Endometrium (tissue), 2 donors: Measurements from ENCODE around the gene MYO15A.

ENCODE experiments used
- FAIRE-seq: peaks from 2 replicates; lab custom pipeline; 2012; peaks lifted over from hg19 to GRCh38; lab: Jason Lieb, UNC
- donor health status: control.
- donor health status: control.

MYO15A gene

DNA sequence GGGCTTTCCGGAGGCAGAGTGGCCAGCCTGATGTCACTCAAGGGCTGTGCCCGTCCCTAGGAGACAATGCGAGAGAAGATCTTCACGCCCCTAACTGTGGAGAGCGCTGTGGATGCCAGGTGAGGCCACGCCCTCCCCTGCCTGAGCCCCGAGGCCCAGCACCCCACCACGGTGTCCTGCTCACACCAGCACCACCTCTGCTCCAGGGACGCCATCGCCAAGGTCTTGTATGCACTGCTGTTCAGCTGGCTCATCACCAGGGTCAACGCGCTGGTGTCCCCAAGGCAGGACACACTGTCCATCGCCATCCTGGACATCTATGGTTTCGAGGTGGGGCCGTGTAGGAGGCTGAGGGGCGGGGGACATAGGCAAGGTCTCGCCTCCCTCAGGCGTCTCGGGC, 27.8 kb downstream of the MYO15A start:
- no peak for FAIRE-seq

DNA sequence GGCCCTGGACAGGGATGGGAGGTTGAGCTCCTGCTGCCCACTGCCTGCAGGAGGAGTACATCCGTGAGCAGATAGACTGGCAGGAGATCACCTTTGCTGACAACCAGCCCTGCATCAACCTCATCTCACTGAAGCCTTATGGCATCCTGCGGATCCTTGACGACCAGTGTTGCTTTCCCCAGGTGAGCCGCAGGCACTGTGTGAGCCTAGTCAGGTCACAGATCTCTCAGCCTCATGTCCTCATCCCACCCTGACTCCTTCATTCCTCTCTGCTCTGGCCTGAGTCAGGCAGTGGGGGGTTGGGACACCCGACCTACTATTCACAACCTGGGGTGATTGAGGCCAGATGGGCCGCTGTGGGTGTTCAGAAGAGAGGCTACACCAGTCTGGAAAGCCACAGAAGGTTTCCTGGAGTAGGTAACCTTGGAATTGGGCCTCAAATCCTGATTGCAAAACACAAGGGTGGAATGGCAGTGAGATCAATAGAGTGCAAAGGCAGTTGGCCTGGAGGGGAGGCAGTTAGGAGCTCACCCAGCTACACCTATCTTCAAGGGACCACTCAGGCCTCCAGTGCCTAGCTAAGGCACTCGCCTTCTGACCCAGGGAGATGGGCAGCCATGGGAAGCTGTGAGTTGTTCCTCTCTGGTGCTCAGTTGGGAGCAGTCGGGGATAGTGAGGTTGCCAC, 29.7 kb downstream of the MYO15A start:
- no peak for FAIRE-seq

DNA sequence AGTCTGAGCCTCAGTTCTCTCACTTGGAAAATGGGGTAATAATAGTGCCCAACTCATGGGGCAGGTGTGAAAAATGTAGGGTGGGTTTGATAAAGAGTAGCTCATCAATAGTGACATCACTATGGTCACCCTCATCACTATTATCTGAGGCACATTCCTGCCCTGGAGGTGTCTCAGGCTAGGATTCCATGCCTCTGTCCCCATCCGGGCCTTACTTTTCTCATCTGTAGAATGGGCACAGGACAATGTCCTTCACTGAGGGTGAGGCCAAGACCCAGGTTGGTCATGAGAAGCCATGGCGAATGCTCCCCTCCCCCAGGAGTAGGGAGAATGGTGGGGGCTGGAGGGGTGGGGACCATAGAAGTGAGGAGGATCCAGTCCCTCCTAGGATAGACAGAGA, 30.5 kb downstream of the MYO15A start:
- no peak for FAIRE-seq

DNA sequence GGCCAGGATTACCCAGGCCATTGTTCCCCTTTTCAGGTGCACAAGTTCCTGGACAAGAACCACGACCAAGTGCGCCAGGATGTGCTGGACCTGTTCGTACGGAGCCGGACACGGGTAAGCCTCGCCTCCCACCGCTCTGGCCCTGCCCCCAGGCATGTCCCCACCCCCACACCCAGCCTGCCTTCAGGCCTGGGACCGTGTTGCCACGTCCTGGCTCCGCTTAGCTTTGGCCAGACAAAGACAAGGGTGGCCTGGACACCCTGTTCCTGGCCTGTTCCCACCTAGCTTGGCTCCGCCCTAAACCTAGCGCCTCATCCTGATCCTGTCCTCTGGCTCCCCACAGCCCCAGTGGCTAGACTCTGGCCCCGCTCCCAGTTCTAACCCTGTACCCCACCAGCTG, 30.9 kb downstream of the MYO15A start:
- no peak for FAIRE-seq

DNA sequence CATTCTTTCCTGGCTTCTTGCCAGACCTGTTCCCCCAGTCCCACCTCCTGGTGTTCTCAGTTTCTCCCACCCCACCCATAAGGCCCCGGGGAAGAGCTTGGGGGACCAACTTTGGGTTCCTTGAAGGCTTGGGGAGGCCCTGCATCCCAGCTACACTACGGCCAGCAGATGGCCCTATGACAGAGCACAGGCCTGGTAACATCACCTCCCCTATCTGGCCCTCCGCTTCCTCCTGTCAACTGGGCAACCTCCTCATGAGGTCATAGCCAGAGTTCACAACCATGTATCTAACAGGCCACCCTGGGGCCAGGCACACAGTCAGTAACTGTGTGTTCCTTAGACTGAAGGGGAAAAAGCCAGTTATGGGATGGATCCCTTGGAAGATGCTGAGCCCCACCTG, 31.4 kb downstream of the MYO15A start:
- no peak for FAIRE-seq

DNA sequence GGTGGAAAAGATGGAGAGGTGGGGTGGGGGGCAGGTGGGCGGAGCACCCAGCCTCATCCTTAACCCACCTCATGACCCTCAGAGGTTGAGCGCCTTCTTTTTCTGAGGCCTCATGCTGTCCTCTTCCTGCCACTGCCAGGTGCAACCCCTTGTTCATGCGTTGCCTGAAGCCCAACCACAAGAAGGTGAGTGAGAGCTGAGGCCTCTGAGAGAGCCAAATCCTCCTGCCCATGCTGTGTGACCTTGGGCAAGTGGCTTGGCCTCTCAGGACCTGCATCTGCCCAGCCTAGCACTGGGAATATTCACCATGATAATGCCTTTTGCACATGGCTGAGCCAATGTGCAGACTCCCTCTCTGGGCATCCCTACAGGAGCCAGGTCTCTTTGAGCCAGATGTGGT, 32.1 kb downstream of the MYO15A start:
- no peak for FAIRE-seq

DNA sequence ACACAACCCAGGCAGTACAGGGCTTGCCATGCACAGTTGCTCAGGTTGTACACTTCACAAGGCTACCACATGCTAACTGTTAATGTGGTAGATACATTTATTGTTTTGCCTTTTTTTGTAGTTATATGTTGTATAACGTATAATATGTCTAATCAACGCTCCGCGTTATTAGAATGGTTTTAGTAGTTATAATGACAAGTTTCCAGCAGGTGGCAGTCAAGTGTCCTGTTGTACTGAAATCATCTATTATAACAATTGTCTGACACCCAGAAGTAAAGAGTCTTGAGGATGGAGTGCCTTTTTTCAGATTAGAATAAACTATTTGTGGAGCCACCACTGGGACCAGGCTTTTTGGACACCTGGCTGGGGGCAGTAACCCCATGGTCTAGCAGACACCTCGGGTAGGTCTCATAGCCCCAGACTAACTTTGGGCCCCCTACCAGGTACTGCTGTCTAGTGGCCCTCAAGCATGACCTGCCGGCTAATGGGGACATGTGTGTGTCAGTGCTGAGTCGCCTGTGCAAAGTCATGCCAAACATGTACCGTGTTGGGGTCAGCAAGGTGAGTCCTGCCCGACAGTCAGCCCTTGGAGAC, 32.8 kb downstream of the MYO15A start:
- FAIRE-seq = peak; percentile 85

DNA sequence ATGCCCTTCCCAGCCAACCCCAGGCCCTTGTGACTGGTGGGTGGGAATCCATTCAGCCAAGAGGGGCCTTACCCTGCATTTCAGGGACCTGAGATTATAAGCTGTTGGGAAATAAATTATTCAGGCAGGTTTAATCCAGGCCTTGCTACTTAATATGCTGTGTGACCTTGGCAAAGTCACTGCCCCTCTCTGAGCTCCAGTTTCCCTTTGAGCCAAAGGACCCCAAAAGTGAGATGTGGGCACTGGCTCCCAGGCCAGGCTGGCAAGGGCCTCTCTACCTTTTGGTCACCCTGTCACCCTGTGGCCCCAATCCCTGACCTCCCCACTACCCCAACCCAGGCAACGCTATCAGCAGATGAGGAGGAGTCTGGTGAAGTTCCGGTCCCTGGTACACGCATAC, 33.9 kb downstream of the MYO15A start:
- FAIRE-seq = no peak

DNA sequence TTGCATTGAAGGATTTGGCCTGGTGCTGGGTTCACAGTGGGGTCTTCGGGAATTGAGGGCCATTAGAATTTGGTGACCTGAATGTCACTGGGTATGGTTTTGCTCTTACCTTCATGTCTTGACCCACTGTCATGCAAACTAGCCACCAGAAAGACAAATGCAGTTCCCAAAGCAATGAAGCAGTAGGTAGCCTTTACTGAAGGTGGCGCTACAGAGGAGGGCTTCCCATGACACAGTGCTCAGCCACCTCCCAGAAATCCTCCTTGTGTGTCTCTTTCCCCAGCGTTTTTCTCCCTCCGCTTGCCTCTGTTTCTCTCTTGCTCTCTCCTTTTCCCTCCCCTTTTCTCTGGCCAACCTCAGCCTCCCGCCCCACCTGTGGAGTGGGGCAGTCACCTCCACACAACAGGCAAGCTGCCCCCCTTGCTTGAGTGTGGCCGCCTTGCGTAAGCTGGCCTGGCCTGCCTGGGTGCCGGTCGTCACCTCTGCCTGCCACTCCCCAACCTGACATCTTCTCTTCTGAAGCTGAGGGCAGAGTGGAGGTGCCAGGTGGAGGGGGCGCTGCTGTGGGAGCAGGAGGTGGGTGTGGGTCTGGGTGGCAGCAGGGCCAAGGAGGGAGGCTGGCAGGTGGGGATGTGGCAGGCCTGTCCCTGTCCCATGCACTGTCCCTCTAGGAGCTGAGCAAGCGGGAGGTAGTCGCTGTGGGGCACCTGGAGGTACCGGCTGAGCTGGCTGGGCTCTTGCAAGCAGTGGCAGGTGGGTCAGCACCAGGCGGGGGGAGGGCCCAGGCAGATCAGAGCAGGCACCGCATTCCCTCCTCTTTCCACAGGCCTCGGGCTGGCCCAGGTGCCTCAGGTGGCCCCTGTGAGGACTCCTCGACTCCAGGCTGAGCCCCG, 34.7 kb downstream of the MYO15A start:
- no peak for FAIRE-seq

DNA sequence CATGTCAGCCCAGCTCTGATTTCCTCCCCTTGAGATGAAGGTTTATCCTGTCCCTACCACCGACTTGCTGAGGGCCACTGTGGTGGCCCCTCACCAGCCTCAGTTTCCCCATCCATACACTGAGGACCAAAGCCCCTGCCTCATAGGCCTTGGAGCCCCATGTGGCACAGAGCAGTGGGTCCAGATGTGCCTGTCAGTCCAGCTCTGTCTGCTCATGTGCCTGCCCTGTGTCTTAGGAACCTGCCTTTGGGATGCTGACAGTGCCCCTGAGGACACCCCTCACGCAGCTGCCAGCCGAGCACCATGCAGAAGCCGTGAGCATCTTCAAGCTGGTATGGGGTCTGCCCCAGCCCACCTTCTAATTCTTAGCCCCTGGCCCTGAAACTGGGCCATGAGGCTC, 35.7 kb downstream of the MYO15A start:
- no peak for FAIRE-seq

DNA sequence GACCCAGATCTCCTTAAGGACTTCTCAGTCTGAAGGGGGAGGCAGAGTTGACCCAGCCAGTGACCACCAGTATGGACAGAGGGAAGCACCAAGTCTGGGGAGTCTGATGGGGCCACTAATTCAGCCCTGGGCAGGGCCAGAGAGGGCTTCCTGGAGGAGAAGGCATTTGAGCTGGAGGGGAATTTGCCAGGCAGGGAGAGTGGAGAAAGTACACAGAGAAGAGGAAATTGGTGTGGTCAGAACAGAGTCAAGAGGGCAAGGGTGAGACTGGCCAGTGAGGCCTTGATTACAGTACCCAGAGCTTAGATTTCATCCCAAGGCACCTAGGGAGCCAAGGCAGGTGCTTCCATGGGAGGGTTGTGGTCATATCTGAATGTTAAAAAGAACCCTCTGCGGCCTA, 36.3 kb downstream of the MYO15A start:
- no peak for FAIRE-seq

DNA sequence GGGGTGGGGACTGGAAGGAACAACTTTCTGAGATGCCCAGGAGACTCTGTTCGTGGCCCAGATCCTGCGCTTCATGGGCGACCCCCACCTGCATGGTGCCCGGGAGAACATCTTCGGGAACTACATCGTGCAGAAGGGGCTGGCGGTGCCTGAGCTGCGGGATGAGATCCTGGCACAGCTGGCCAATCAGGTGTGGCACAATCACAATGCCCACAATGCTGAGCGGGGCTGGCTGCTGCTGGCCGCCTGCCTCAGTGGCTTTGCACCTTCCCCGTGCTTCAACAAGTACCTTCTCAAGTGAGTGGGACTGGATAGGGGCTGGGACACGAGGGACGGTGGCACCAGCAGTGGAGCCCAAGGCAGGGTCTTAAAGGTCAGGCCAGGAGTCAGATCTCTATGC, 37.3 kb downstream of the MYO15A start:
- no peak for FAIRE-seq

DNA sequence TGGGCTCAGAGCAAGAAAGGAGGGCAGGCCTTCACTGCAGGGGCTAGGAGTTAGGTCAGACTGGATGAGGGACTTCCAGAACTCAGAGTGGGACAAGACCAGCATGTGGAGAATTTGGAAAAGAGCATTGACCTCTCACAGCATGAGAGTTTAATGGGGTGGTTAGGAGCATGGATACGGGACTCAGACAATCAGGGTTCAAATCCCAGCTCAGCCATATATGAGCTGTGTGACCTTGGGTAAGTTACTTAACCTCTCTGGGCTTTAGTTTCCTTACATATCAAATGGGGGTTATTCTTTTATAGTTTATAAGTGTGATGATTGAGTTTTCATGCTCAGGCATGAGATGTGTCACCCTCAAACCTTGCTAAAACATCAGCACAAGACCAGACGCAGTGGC, 37.7 kb downstream of the MYO15A start:
- no peak for FAIRE-seq

DNA sequence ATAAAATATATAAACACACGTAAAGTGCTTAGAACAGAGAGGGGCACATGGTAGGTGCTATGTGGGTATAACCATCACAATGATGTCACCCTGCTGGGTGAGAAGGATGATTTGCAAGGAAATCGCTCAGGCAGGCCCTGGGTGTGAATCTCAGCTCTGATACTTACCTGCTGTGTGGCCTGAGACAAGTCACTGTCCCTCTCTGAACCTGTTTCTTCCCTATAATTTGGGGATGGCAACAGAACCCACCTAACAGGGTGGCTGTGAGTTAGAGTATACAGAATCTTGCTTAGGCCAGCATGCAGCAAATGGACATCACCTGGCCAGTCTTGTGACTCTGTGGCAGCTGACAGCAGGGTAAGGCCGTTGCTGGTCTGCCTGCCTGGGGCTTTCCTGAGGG, 38.4 kb downstream of the MYO15A start:
- FAIRE-seq = no peak

DNA sequence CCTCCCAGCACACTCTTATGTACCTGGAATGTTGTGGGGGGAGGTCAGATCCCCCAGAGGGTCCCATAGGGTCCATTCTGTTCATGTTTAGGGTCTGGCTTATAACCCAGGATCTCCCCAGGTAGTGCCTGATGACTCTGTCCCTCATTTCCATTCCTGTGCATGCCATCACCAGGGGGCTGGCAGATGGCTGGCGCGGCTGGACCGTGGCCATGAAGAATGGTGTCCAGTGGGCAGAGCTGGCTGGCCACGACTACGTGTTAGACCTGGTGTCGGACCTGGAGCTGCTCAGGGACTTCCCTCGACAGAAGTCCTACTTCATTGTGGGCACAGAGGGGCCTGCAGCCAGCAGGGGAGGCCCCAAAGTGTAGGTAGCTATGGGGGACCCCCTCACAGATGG, 40.0 kb downstream of the MYO15A start:
- FAIRE-seq = no peak

DNA sequence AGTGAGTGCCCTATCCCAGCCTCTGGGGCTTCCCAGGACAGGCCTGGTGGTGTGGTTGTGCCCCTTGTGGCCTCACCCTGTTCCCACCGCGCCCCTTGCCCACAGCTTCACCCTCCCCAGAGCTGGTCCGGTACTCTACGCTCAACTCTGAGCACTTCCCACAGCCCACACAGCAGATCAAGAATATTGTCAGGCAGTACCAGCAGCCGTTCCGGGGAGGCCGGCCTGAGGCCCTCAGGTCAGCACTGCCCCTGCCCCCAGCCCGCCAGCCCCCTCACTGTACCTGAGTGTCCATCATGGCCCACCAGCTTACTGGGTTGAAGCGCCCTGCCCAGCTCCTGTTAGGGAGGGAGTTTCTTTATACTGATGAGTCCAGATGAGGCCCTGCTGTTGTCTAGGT, 42.7 kb downstream of the MYO15A start:
- FAIRE-seq = no peak

DNA sequence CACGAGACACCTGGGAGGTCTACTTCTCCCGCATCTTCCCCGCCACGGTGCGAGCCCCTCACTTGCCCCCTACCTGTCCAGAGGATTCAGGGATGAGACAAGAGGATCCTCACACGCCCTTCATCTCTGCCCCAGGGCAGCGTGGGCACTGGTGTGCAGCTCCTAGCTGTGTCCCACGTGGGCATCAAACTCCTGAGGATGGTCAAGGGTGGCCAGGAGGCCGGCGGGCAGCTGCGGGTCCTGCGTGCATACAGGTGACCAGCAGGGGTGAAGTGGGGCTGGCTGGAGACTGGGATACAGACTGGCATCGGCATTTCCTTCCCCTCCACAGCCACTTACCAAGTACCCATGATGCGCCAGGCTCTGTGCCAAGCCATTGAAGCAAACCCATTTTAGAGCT, 46.6 kb downstream of the MYO15A start:
- FAIRE-seq = no peak

DNA sequence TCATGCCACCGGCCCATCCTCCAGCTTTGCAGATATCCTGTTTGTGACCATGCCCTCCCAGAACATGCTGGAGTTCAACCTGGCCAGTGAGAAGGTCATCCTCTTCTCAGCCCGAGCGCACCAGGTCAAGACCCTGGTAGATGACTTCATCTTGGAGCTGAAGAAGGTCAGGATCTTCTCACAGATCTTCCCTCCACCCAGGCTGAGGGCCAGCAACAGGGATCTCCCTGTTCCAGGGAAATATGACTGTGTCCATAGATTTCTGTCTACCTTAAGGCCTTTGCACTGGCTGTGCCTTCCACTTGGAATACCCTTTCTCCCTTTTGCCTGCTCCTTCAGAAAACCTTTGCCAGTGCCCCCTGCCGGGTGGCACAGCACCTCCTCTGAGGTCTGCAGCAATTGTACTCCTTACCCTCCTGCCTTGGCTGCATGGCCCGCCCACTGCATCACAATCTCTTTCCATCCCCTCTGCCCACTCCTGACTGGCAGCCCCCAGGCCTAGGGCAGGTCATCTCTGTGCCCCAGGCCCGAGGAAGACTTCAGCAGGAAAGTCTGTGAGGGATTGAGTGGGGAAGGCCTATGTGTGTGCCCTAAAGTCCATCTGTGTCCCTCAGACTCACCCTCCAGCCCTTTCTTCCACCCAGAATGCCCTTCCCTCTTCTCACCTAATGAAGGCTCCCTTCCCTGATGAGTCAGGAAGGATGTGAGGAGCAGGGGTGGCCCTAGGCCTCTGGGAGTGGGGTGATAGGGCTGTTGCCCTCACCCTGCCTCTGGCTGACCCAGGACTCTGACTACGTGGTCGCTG, 47.8 kb downstream of the MYO15A start:
- FAIRE-seq = no peak

DNA sequence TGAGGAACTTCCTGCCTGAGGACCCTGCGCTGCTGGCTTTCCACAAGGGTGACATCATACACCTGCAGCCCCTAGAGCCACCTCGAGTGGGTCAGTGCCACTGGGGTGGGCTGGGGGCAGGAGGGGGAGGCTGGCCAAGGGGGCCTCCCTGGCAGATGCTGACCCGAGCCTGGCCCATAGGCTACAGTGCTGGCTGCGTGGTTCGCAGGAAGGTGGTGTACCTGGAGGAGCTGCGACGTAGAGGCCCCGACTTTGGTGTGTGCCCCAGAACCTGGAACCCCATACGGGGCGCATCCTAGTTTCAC, 48.4 kb downstream of the MYO15A start:
- no peak for FAIRE-seq

DNA sequence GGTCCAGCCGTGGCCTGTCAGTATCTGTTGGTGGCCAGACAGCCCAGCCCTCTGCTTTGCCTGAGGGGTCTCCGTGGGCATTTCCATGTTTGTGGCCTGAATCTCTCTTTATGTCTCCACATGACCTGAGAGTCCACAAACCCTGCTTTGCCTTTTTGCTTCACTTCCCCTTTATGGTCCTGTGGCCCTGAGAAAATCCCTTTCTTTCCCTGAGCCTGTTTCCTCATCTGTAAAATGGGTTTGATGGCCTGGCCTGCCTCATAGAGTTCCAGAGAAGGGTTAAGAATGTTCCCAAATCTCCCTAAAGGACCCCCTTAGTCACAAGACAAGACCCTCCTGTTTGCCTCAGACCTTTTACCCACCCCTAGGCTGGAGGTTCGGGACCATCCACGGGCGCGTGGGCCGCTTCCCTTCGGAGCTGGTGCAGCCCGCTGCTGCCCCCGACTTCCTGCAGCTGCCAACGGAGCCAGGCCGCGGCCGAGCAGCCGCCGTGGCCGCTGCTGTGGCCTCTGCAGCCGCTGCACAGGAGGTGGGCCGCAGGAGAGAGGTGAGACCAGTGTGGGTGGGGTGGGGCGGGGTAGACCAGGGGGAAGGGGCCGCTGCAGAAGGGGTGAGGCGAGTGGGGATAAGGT, 48.9 kb downstream of the MYO15A start:
- FAIRE-seq = no peak

DNA sequence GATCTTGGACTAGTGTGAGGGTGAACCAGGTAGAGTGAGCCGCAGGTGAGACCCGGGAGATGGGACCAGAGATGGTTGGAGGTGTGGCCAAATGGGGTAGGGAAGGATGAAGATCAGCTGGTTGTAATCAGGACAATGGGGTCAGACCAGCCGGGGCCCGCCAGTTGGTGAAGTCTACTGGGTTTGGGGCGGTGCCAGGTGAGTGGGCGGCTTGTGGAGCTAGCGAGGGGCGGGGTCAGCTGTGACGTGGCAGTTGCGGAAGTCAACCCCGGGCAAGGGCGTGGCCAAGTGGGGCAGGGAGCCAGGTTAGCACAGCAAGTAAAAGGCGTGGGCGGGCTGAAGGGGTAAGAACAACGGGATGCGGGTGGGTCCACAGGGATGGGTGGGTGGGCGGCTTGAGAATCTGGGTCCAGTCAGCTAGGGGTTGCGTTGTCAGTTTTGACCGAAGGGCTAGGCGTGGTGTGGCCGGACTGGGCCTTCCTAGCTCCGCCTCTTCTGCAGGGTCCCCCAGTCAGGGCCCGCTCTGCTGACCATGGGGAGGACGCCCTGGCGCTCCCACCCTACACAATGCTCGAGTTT, 49.6 kb downstream of the MYO15A start:
- no peak for FAIRE-seq

DNA sequence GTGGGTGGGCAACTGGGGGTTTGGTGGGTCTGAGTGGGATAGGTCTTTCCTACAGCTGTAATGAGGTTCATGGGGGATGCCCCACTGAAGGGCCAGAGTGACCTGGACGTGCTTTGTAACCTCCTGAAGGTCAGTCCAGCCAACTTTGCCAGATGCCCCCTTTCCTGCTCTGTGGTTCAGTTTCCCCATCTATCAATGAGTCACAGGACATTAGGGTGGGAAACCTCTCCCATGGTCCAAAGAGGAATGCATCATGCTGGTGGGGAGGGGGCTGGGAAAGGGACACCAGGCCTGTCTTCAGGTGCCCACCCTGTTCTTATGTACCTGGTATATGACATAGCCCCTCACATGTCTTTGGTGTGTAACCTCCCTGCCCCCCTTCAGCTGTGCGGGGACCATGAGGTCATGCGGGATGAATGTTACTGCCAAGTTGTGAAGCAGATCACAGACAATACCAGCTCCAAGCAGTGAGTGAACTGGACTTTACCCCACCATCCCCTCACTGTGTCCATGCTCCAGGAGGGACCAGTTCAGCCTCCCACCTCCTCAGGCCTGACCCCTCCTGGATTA, 51.1 kb downstream of the MYO15A start:
- FAIRE-seq = no peak
